Measurements from ENCODE around the gene ATP2A3. TPM values are rescaled to one million over a fixed set of nuclear protein-coding genes. Genes with fewer than 3 reads are reported as not detected.

ATP2A3 gene
- total RNA-seq, 4 donors from 2014 or later = 0.89 to 1.4 (median 0.98) TPM

GRCh38 chr17:4008441-4009185, 44.4 kb upstream of the ATP2A3 start:
- intact Hi-C loops (cut with DNase I; ENCODE audit: low total_unique reads) = no loop called here
- H3K9me3 ChIP-seq = no peaks in the 10 kb centered on the region
- no peak overlapping the region for H3K4me3 ChIP-seq
- TF ChIP-seq CTCF (IDR thresholded peaks at IDR 0.05 in 4 of 5, conservative IDR thresholded peaks at IDR 0.05 in 1 of 5) = no peak
- no peak for TF ChIP-seq POLR2A (IDR thresholded peaks at IDR 0.05)
- ATAC-seq (no peak), DNase-seq (no peak)
- no peaks in the 10 kb centered on the region for H3K27me3 ChIP-seq
- H3K4me1 ChIP-seq = no peaks in the 10 kb centered on the region
- no peak overlapping the region for H3K27ac ChIP-seq
- peaks cover 0 to 78% of the 10 kb centered on the region in 2 donors for H3K36me3 ChIP-seq
- in situ Hi-C loops (cut with MboI; ENCODE audit: low sequenced_read_pairs in 4 of 4) = loop anchor here in 2 of 4 donors (10.0 kb wide), 1 partner anchor 94 kb away; the partner anchor contains the start of gene P2RX1 (in 2 of the 2)

GRCh38 chr17:4008082-4008435, 43.8 kb upstream of the ATP2A3 start:
- ATAC-seq = no peak
- no peak overlapping the region for H3K27ac ChIP-seq
- peaks cover 0 to 72% of the 10 kb centered on the region in 2 donors for H3K36me3 ChIP-seq
- no peaks in the 10 kb centered on the region for H3K4me1 ChIP-seq
- intact Hi-C loops (cut with DNase I; ENCODE audit: low total_unique reads) (no loop called here), in situ Hi-C loops (cut with MboI; ENCODE audit: low sequenced_read_pairs in 4 of 4) (loop anchor here in 2 of 4 donors (10.0 kb wide), 1 partner anchor 93 kb away; the partner anchor contains the start of gene P2RX1 (in 2 of the 2))
- no peak overlapping the region for H3K4me3 ChIP-seq
- no peak for DNase-seq
- no peak for TF ChIP-seq POLR2A (IDR thresholded peaks at IDR 0.05)
- no peak for TF ChIP-seq CTCF (IDR thresholded peaks at IDR 0.05 in 4 of 5, conservative IDR thresholded peaks at IDR 0.05 in 1 of 5)
- H3K27me3 ChIP-seq = no peaks in the 10 kb centered on the region
- H3K9me3 ChIP-seq = no peaks in the 10 kb centered on the region

GRCh38 chr17:4007346-4008081, 43.3 kb upstream of the ATP2A3 start:
- no peak for ATAC-seq
- in situ Hi-C loops (cut with MboI; ENCODE audit: low sequenced_read_pairs in 4 of 4) = loop anchor here in 2 of 4 donors (10.0 kb wide), 1 partner anchor 93 kb away; the partner anchor contains the start of gene P2RX1 (in 2 of the 2)
- Histone ChIP-seq H3K9me3 (no peaks in the 10 kb centered on the region), H3K36me3 (peaks cover 0 to 67% of the 10 kb centered on the region in 2 donors), H3K4me1 (no peaks in the 10 kb centered on the region), H3K4me3 (no peak overlapping the region), H3K27me3 (no peaks in the 10 kb centered on the region), H3K27ac (no peak overlapping the region)
- intact Hi-C loops (cut with DNase I; ENCODE audit: low total_unique reads) = no loop called here
- DNase-seq = no peak
- TF ChIP-seq CTCF (IDR thresholded peaks at IDR 0.05 in 4 of 5, conservative IDR thresholded peaks at IDR 0.05 in 1 of 5) (no peak), POLR2A (IDR thresholded peaks at IDR 0.05) (no peak)

GRCh38 chr17:4006745-4007211, 42.5 kb upstream of the ATP2A3 start:
- Histone ChIP-seq H3K27me3 (no peaks in the 10 kb centered on the region), H3K4me3 (no peak overlapping the region), H3K36me3 (peaks cover 0 to 60% of the 10 kb centered on the region in 2 donors), H3K27ac (no peak overlapping the region), H3K4me1 (peaks cover 0 to 3% of the 10 kb centered on the region in 2 donors), H3K9me3 (no peaks in the 10 kb centered on the region)
- in situ Hi-C loops (cut with MboI; ENCODE audit: low sequenced_read_pairs in 4 of 4) = loop anchor here in 2 of 4 donors (10.0 kb wide), 1 partner anchor 92 kb away; the partner anchor contains the start of gene P2RX1 (in 2 of the 2)
- no peak for DNase-seq
- TF ChIP-seq POLR2A (IDR thresholded peaks at IDR 0.05) (no peak), CTCF (IDR thresholded peaks at IDR 0.05 in 4 of 5, conservative IDR thresholded peaks at IDR 0.05 in 1 of 5) (no peak)
- ATAC-seq = no peak
- intact Hi-C loops (cut with DNase I; ENCODE audit: low total_unique reads) = no loop called here

All from gastrocnemius medialis (tissue), 4 donors.